Inflammatory macrophage (primary cell): ENCODE results near the gene BCAS4.

ENCODE experiments used
- DNase-seq, 2 donors: peaks; one replicate each; pipeline ENCODE4 v3.0.0-alpha.2; 2020 to 2022

Gene BCAS4

GRCh38 chr20:50915424-50915823, 120.6 kb downstream of the BCAS4 start:
- DNase-seq = no peak

GRCh38 chr20:50916257-50916656, 121.4 kb downstream of the BCAS4 start:
- no peak for DNase-seq

- no peak for DNase-seq
Measured at GRCh38 chr20:50916934-50917333, 122.1 kb downstream of the BCAS4 start.

- DNase-seq = no peak
Measured at GRCh38 chr20:50918403-50918802, 123.5 kb downstream of the BCAS4 start.

GRCh38 chr20:50919567-50919966, 124.7 kb downstream of the BCAS4 start:
- no peak for DNase-seq

GRCh38 chr20:50920997-50921396, 126.1 kb downstream of the BCAS4 start:
- DNase-seq = no peak

- no peak for DNase-seq
Measured at GRCh38 chr20:50921803-50922501, 127.1 kb downstream of the BCAS4 start.

GRCh38 chr20:50924261-50924920, 129.5 kb downstream of the BCAS4 start:
- DNase-seq = peak in 1 of 2 donors; percentile 29

GRCh38 chr20:50926530-50926929, 131.7 kb downstream of the BCAS4 start:
- peak in 1 of 2 donors; percentile 39 for DNase-seq
